Activated T-cell treated with anti-CD3 and anti-CD28 coated beads, Interleukin-2, amount 50 U/mL, for 4 hours (primary cell): Measurements from ENCODE around the gene SPTBN1. TPM values are rescaled to one million over a fixed set of nuclear protein-coding genes. Genes with fewer than 3 reads are reported as not detected.

ENCODE experiments used
- ATAC-seq, 2 donors: fragments of 200-7000 bp; cut with Tn5 transposase; one replicate each; pipeline ENCODE4 v1.10.0; 2021
- DNase-seq: peaks from one replicate; pipeline ENCODE4 v3.0.0-alpha.2; 2020
- H3K27me3 Mint-ChIP-seq: one replicate; pipeline ENCODE4 v1.8.0; 2021; ENCODE audit warnings: low read depth, mixed read lengths
- H3K36me3 Mint-ChIP-seq: one replicate; pipeline ENCODE4 v1.8.0; 2022; ENCODE audit warnings: mixed read lengths; ENCODE audit not compliant: insufficient read depth
- H3K4me1 Mint-ChIP-seq: one replicate; pipeline ENCODE4 v1.8.0; 2021; ENCODE audit warnings: low read depth, mixed read lengths
- H3K4me3 Mint-ChIP-seq: one replicate; pipeline ENCODE4 v1.8.0; 2021; ENCODE audit warnings: mild to moderate bottlenecking, moderate library complexity, mixed read lengths
- H3K9me3 Mint-ChIP-seq: one replicate; pipeline ENCODE4 v1.8.0; 2021; ENCODE audit warnings: mixed read lengths
- total RNA-seq, 3 donors: library from RNA; stranded (reverse); gene quantifications; one replicate each; pipeline ENCODE4 v1.2.1, GENCODE V29; 2021

SPTBN1 gene
- total RNA-seq, 3 donors from 2014 or later = 23.4 to 27.9 (median 24.0) TPM

GRCh38 chr2:54424555-54425163, 31.5 kb upstream of the SPTBN1 start:
- DNase-seq (no peak), ATAC-seq (no peak)
- Mint-ChIP-seq H3K27me3 (peaks cover 3% of the 10 kb centered on the region), H3K36me3 (peaks cover 2% of the 10 kb centered on the region), H3K4me1 (peaks cover 12% of the 10 kb centered on the region), H3K9me3 (peaks cover 6% of the 10 kb centered on the region), H3K4me3 (no peak overlapping the region)

- H3K4me1 Mint-ChIP-seq = peaks cover 2% of the 10 kb centered on the region
- no peaks in the 10 kb centered on the region for H3K36me3 Mint-ChIP-seq
- no peak overlapping the region for H3K4me3 Mint-ChIP-seq
- no peak for ATAC-seq
- H3K9me3 Mint-ChIP-seq = no peaks in the 10 kb centered on the region
- DNase-seq = no peak
- H3K27me3 Mint-ChIP-seq = no peaks in the 10 kb centered on the region
These were observed 27.9 kb upstream of the SPTBN1 start for GRCh38 chr2:54428108-54428831.

GRCh38 chr2:54429054-54429453, 27.1 kb upstream of the SPTBN1 start:
- DNase-seq = no peak
- Mint-ChIP-seq H3K4me3 (no peak overlapping the region), H3K9me3 (no peaks in the 10 kb centered on the region), H3K36me3 (no peaks in the 10 kb centered on the region), H3K4me1 (peaks cover 2% of the 10 kb centered on the region), H3K27me3 (no peaks in the 10 kb centered on the region)
- no peak for ATAC-seq

- Mint-ChIP-seq H3K9me3 (no peaks in the 10 kb centered on the region), H3K4me3 (no peak overlapping the region), H3K36me3 (no peaks in the 10 kb centered on the region), H3K27me3 (peaks cover 2% of the 10 kb centered on the region), H3K4me1 (peaks cover 2% of the 10 kb centered on the region)
- DNase-seq = no peak
- ATAC-seq = peak in 1 of 2 donors; percentile 27
These were observed 26.1 kb upstream of the SPTBN1 start for GRCh38 chr2:54429811-54430551.

GRCh38 chr2:54430649-54431048, 25.5 kb upstream of the SPTBN1 start:
- ATAC-seq = no peak
- Mint-ChIP-seq H3K27me3 (peaks cover 2% of the 10 kb centered on the region), H3K36me3 (no peaks in the 10 kb centered on the region), H3K9me3 (no peaks in the 10 kb centered on the region), H3K4me3 (no peak overlapping the region), H3K4me1 (peaks cover 2% of the 10 kb centered on the region)
- no peak for DNase-seq

- DNase-seq (no peak), ATAC-seq (no peak)
- Mint-ChIP-seq H3K4me3 (no peak overlapping the region), H3K36me3 (no peaks in the 10 kb centered on the region), H3K9me3 (no peaks in the 10 kb centered on the region), H3K27me3 (peaks cover 2% of the 10 kb centered on the region), H3K4me1 (peaks cover 2% of the 10 kb centered on the region)
These were observed 23.7 kb upstream of the SPTBN1 start for GRCh38 chr2:54432251-54433015.

GRCh38 chr2:54434229-54434628, 21.9 kb upstream of the SPTBN1 start:
- Mint-ChIP-seq H3K27me3 (peaks cover 2% of the 10 kb centered on the region), H3K4me3 (no peak overlapping the region), H3K4me1 (peaks cover 2% of the 10 kb centered on the region), H3K9me3 (no peaks in the 10 kb centered on the region), H3K36me3 (no peaks in the 10 kb centered on the region)
- DNase-seq (no peak), ATAC-seq (no peak)

GRCh38 chr2:54434711-54435110, 21.4 kb upstream of the SPTBN1 start:
- Mint-ChIP-seq H3K27me3 (peaks cover 2% of the 10 kb centered on the region), H3K36me3 (no peaks in the 10 kb centered on the region), H3K4me3 (no peak overlapping the region), H3K9me3 (no peaks in the 10 kb centered on the region), H3K4me1 (peaks cover 2% of the 10 kb centered on the region)
- ATAC-seq (no peak), DNase-seq (no peak)

- Mint-ChIP-seq H3K9me3 (no peaks in the 10 kb centered on the region), H3K4me1 (no peaks in the 10 kb centered on the region), H3K36me3 (no peaks in the 10 kb centered on the region), H3K27me3 (peaks cover 2% of the 10 kb centered on the region), H3K4me3 (no peak overlapping the region)
- DNase-seq (no peak), ATAC-seq (no peak)
These were observed 20.6 kb upstream of the SPTBN1 start for GRCh38 chr2:54435325-54436226.

GRCh38 chr2:54437588-54437987, 18.5 kb upstream of the SPTBN1 start:
- DNase-seq (no peak), ATAC-seq (no peak)
- H3K36me3 Mint-ChIP-seq = no peaks in the 10 kb centered on the region
- H3K9me3 Mint-ChIP-seq = no peaks in the 10 kb centered on the region
- no peaks in the 10 kb centered on the region for H3K4me1 Mint-ChIP-seq
- no peak overlapping the region for H3K4me3 Mint-ChIP-seq
- H3K27me3 Mint-ChIP-seq = peaks cover 6% of the 10 kb centered on the region

GRCh38 chr2:54438271-54438670, 17.9 kb upstream of the SPTBN1 start:
- no peak overlapping the region for H3K4me3 Mint-ChIP-seq
- H3K27me3 Mint-ChIP-seq = peaks cover 6% of the 10 kb centered on the region
- H3K4me1 Mint-ChIP-seq = no peaks in the 10 kb centered on the region
- DNase-seq (no peak), ATAC-seq (no peak)
- no peaks in the 10 kb centered on the region for H3K36me3 Mint-ChIP-seq
- H3K9me3 Mint-ChIP-seq = no peaks in the 10 kb centered on the region

- no peak for DNase-seq
- no peak for ATAC-seq
- no peak overlapping the region for H3K4me3 Mint-ChIP-seq
- H3K9me3 Mint-ChIP-seq = no peaks in the 10 kb centered on the region
- peaks cover 9% of the 10 kb centered on the region for H3K27me3 Mint-ChIP-seq
- no peaks in the 10 kb centered on the region for H3K36me3 Mint-ChIP-seq
- no peaks in the 10 kb centered on the region for H3K4me1 Mint-ChIP-seq
These were observed 16.5 kb upstream of the SPTBN1 start for GRCh38 chr2:54439582-54439981.

- no peak for ATAC-seq
- Mint-ChIP-seq H3K4me1 (no peaks in the 10 kb centered on the region), H3K27me3 (peaks cover 11% of the 10 kb centered on the region), H3K36me3 (no peaks in the 10 kb centered on the region), H3K9me3 (no peaks in the 10 kb centered on the region), H3K4me3 (no peak overlapping the region)
- DNase-seq = no peak
These were observed 16.1 kb upstream of the SPTBN1 start for GRCh38 chr2:54440050-54440449.
